Measurements from ENCODE around the gene ZEB1. TPM values are rescaled to one million over a fixed set of nuclear protein-coding genes. Genes with fewer than 3 reads are reported as not detected.
A peak's percentile ranks its signal among the peaks of the same experiment; 100 is the strongest.

ZEB1 gene
- total and polyA plus RNA-seq, 2 of the 4 experiments (the other 2 are of a cell fraction): 23.7 to 108 TPM

DNA sequence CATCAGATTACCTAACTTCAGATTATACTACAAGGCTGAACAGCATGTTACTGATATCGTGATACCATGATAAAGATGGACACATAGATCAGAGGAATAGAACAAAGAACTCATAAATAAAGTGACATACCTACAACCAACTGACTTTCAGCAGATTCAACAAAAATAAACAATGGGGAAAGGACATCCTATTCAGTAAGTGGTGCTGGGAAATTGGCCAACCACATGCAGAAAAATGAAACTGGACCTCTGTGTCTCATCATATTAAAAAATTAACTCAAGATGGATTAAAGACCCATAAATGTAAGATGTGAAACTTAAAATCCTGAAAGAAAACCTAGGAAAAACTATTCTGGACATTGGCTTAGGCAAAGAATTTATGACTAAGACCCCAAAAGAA lies 158.6 kb downstream of the ZEB1 start:
- H2AFZ ChIP-seq (replicated peaks; ENCODE audit: low read length, poor library complexity): no peak overlapping the region
- in situ Hi-C loops (cut with MboI; ENCODE audit: low sequenced_read_pairs): no loop called here
- H2BK5ac ChIP-seq (ENCODE audit: low read depth, low read length, poor library complexity, severe bottlenecking): no peak overlapping the region
- DNase-seq (peak; percentile 15), ATAC-seq (ENCODE audit: low read depth) (no peak)
- no peak overlapping the region for H4K5ac ChIP-seq (ENCODE audit: low read depth, low read length)
- dilution Hi-C loops (cut with HindIII; ENCODE audit: low sequenced_read_pairs, unreplicated experiment): no loop called here
- no peak overlapping the region for H3K56ac ChIP-seq (ENCODE audit: extremely low read depth, insufficient read depth, low read length)
- H4K8ac ChIP-seq (ENCODE audit: low read depth in 2 of 2, low read length in 2 of 2): no peak overlapping the region
- H2BK15ac ChIP-seq (ENCODE audit: low read depth, low read length): no peak overlapping the region
- no peaks in the 10 kb centered on the region for H3K9me1 ChIP-seq (ENCODE audit: insufficient read depth, low read length)
- peaks cover 5 to 12% of the 10 kb centered on the region in 2 experiments; a peak in 3 of 4 replicates for H3K79me1 ChIP-seq (ENCODE audit: low read depth in 1 of 2, low read length in 2 of 2)
- no peak overlapping the region for H3K18ac ChIP-seq (ENCODE audit: low read depth, low read length)
- peaks cover 3% of the 10 kb centered on the region; the same call in 1 of the 2 replicates for H3K9me3 ChIP-seq (ENCODE audit: control insufficient read depth, insufficient read depth, low read length)
- no TSS peak for BruUV-seq (replicated peaks)
- no peak overlapping the region for H2BK20ac ChIP-seq (ENCODE audit: low read depth, low read length)
- TF ChIP-seq MAFK (IDR thresholded peaks at IDR 0.05; ENCODE audit: low read depth, low read length) (no peak), MAZ (IDR thresholded peaks at IDR 0.05; ENCODE audit: borderline replicate concordance, low read depth, low read length) (no peak)
- H3K27ac ChIP-seq (ENCODE audit: insufficient read depth, low read length): no peak overlapping the region
- intact Hi-C loops (cut with micrococcal nuclease): no loop called here
- H3K4me2 ChIP-seq (ENCODE audit: low read depth, low read length): no peak overlapping the region
- no peaks in the 10 kb centered on the region for H3K27me3 ChIP-seq (ENCODE audit: control insufficient read depth, insufficient read depth, low read length)
- no peak overlapping the region for H3K9ac ChIP-seq (ENCODE audit: low read depth, low read length)
- no peak overlapping the region for H3K23ac ChIP-seq (ENCODE audit: low read depth, low read length)
- H2AK9ac ChIP-seq (replicated peaks; ENCODE audit: low read depth, low read length, poor library complexity): no peak overlapping the region
- no peak overlapping the region for H3K4ac ChIP-seq (ENCODE audit: low read depth, low read length)
- no peak overlapping the region for H2BK120ac ChIP-seq (ENCODE audit: low read depth, low read length)
- H2AK5ac ChIP-seq (ENCODE audit: low read depth, low read length): no peak overlapping the region
- H3K14ac ChIP-seq (replicated peaks; ENCODE audit: low read depth, low read length): no peak overlapping the region
- no peak overlapping the region for H4K91ac ChIP-seq (ENCODE audit: insufficient read depth, low read depth, low read length)
- ChIA-PET CTCF (no interaction called here), POLR2A (ENCODE audit: unreplicated experiment) (no interaction called here)
- no peak overlapping the region for H3K4me3 ChIP-seq (ENCODE audit: insufficient read depth, low read depth, low read length)
- WGBS, 2 experiments (ENCODE audit: extremely low coverage in 2 of 2, insufficient read length in 1 of 2): no CpG with 5 or more reads among the region's 1 CpG
- H3K36me3 ChIP-seq (ENCODE audit: control insufficient read depth, insufficient read depth, low read length): no peaks in the 10 kb centered on the region; the same call in 1 of the 2 replicates
- H3K4me1 ChIP-seq (ENCODE audit: control insufficient read depth, insufficient read depth, low read length): no peaks in the 10 kb centered on the region
- no peaks in the 10 kb centered on the region for H4K20me1 ChIP-seq (ENCODE audit: insufficient read depth, low read length)
